Gastrocnemius medialis (tissue), 4 donors: ENCODE data around the gene AGTPBP1. TPM values are rescaled to one million over a fixed set of nuclear protein-coding genes. Genes with fewer than 3 reads are reported as not detected.

Source experiments
- ATAC-seq, 2 donors: fragments of 150-250 bp; one replicate each; pipeline ENCODE4 v1.9.1; 2016
- DNase-seq, 2 donors: peaks; one replicate each; pipeline ENCODE4 v3.0.0-alpha.2; 2019
- H3K27ac ChIP-seq, 4 donors: fragments of 200-600 bp; sonication (generic); 1 replicate in 1 of 4; 2 replicates in 3 of 4; pipeline ENCODE4 v1.5.1; 2016 to 2018; ENCODE audit warnings: mild to moderate bottlenecking in 2 of 4, moderate library complexity in 1 of 4
- H3K27me3 ChIP-seq, 3 donors: fragments of 200-600 bp; sonication (generic) in 2 of 3; 1 replicate in 1 of 3; 2 replicates in 2 of 3; pipeline versions ENCODE4 v1.5.1 to v1.6.0; 2016 to 2019; ENCODE audit warnings: mild to moderate bottlenecking in 1 of 3, moderate library complexity in 1 of 3
- H3K36me3 ChIP-seq, 2 donors: fragments of 200-600 bp; sonication (generic) in 1 of 2; one replicate each; pipeline ENCODE4 v1.5.1; 2017 to 2018
- H3K4me1 ChIP-seq, 2 donors: fragments of 200-600 bp; sonication (generic) in 1 of 2; one replicate each; pipeline ENCODE4 v1.5.1; 2016 to 2017; ENCODE audit warnings: mild to moderate bottlenecking in 2 of 2
- H3K4me3 ChIP-seq, 4 donors: fragments of 200-600 bp; sonication (generic) in 3 of 4; 1 replicate in 1 of 4; 2 replicates in 3 of 4; pipeline ENCODE4 v1.5.1; 2016 to 2019; ENCODE audit warnings: mild to moderate bottlenecking in 2 of 4
- H3K9me3 ChIP-seq, 3 donors: fragments of 200-600 bp; sonication (generic) in 2 of 3; 1 replicate in 1 of 3; 2 replicates in 2 of 3; pipeline ENCODE4 v1.5.1; 2016 to 2019
- CTCF ChIP-seq, 5 experiments: fragments of 450-650 bp in 3 of 5; fragments of 200-600 bp in 2 of 5; sonication (generic) in 2 of 5; IDR thresholded peaks in 4 of 5; conservative IDR thresholded peaks in 1 of 5; 1 replicate in 4 of 5; 2 replicates in 1 of 5; pipeline ENCODE4 v1.5.1; 2016 to 2019; ENCODE audit warnings: antibody characterized with exemption in 5 of 5, mild to moderate bottlenecking in 3 of 5, moderate library complexity in 3 of 5
- POLR2A ChIP-seq, 2 donors: fragments of 450-650 bp; IDR thresholded peaks; one replicate each; pipeline ENCODE4 v1.6.1; 2017; ENCODE audit warnings: antibody characterized with exemption in 2 of 2, mild to moderate bottlenecking in 2 of 2, moderate library complexity in 2 of 2
- in situ Hi-C, 4 donors: fragments of 200-750 bp; cut with MboI; loops; one replicate each; pipeline versions ENCODE4 v1.15.0 to v1.8.0; 2017; ENCODE audit warnings: low sequenced_read_pairs in 4 of 4
- intact Hi-C: fragments of 100-400 bp; cut with DNase I; formaldehyde crosslinking; loops from one replicate; pipeline ENCODE4 v1.15.1; 2023; ENCODE audit warnings: low total_unique reads
- total RNA-seq, 4 donors: library from RNA; depleted of rRNA; stranded (reverse); fragments of >200 nt; gene quantifications; one replicate each; pipeline versions ENCODE4 v1.1.0 to v1.2.3, GENCODE V29; 2016

The AGTPBP1 gene
- total RNA-seq, 4 donors from 2014 or later = 24.4 to 39.7 (median 31.8) TPM

DNA sequence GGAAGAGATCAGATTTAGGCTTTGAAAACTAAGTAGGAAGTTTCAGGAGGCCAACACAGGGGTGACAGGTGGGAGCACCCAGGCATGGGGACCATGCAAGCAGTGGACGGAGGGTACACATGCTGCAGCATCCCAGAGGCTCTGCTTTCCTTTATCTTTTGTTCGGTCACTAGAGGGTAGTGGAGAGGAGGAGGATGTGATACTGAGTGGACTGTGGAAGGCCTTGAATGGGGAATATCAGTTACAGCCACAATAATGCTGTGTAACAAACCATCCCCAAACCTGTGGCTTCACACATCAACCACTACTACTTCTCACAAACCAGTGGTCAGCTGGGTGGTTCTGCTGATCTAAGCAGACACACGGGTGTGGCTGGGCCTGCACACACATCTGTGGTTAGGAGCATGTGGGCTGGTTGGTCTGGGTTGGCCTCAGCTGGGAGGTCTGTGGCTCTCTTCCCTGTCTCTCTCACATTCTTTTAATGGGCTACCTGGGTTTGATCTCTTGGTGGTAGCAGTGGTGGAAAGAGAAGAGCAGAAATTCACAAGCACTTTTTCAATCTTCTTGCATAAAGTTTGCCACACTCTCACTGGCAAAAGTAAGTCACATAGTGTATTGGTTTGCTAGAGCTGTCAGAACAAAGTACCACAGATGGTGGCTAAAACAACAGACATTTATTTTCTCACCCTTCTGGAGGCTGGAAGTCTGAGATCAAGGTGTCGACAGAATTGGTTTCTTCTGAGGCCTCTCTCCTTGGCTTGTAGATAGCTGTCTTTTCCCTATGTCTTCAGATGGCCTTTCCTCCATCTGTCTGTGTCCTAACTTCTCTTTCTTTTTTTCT lies 238.7 kb downstream of the AGTPBP1 start:
- TF ChIP-seq POLR2A (IDR thresholded peaks at IDR 0.05) = no peak
- no peak for TF ChIP-seq CTCF (IDR thresholded peaks at IDR 0.05 in 4 of 5, conservative IDR thresholded peaks at IDR 0.05 in 1 of 5)

GRCh38 chr9:85501882-85502281 lies 239.9 kb downstream of the AGTPBP1 start:
- intact Hi-C loops = no loop called here
- Histone ChIP-seq H3K4me3 (no peak overlapping the region), H3K27me3 (no peaks in the 10 kb centered on the region), H3K27ac (no peak overlapping the region), H3K9me3 (no peaks in the 10 kb centered on the region), H3K4me1 (no peaks in the 10 kb centered on the region), H3K36me3 (no peaks in the 10 kb centered on the region)
- ATAC-seq (no peak), DNase-seq (no peak)
- in situ Hi-C loops = no loop called here
- TF ChIP-seq POLR2A (IDR thresholded peaks at IDR 0.05) = no peak
- TF ChIP-seq CTCF (IDR thresholded peaks at IDR 0.05 in 4 of 5, conservative IDR thresholded peaks at IDR 0.05 in 1 of 5) = no peak

More for the DNA sequence above, 238.7 kb downstream of the AGTPBP1 start:
- no peaks in the 10 kb centered on the region for H3K27me3 ChIP-seq
- no peak for ATAC-seq
- H3K36me3 ChIP-seq = no peaks in the 10 kb centered on the region
- H3K4me3 ChIP-seq = no peak overlapping the region
- H3K9me3 ChIP-seq = no peaks in the 10 kb centered on the region
- DNase-seq = no peak
- intact Hi-C loops (no loop called here), in situ Hi-C loops (no loop called here)
- H3K27ac ChIP-seq = no peak overlapping the region
- H3K4me1 ChIP-seq = no peaks in the 10 kb centered on the region

GRCh38 chr9:85501456-85501855 lies 240.3 kb downstream of the AGTPBP1 start:
- intact Hi-C loops = no loop called here
- no peak for TF ChIP-seq CTCF (IDR thresholded peaks at IDR 0.05 in 4 of 5, conservative IDR thresholded peaks at IDR 0.05 in 1 of 5)
- TF ChIP-seq POLR2A (IDR thresholded peaks at IDR 0.05) = no peak
- Histone ChIP-seq H3K27me3 (no peaks in the 10 kb centered on the region), H3K27ac (no peak overlapping the region), H3K9me3 (no peaks in the 10 kb centered on the region), H3K36me3 (no peaks in the 10 kb centered on the region), H3K4me1 (no peaks in the 10 kb centered on the region), H3K4me3 (no peak overlapping the region)
- in situ Hi-C loops = no loop called here
- DNase-seq = no peak
- ATAC-seq = no peak

Other genes starting within 250 kb of the AGTPBP1 start
- gene NAA35, start 199.2 kb upstream of the AGTPBP1 start, total RNA-seq = 10 to 100 TPM; 22.7 to 26.9 (median 24.5) TPM